SHP77 treated with DMSO at 0.1 percent for 48 hours (cell line): ENCODE results near the gene TBCEL.
A peak's percentile ranks its signal among the peaks of the same experiment; 100 is the strongest.
"Not testable (repeated sequence)": the region's sequence is repeated elsewhere in the genome, so short reads cannot be mapped to it uniquely, and the experiment has no call there.

Source experiments
- DNase-seq: peaks from one replicate; lab custom pipeline; 2025; lab: John Stamatoyannopoulos, UW

TBCEL gene, protein sequence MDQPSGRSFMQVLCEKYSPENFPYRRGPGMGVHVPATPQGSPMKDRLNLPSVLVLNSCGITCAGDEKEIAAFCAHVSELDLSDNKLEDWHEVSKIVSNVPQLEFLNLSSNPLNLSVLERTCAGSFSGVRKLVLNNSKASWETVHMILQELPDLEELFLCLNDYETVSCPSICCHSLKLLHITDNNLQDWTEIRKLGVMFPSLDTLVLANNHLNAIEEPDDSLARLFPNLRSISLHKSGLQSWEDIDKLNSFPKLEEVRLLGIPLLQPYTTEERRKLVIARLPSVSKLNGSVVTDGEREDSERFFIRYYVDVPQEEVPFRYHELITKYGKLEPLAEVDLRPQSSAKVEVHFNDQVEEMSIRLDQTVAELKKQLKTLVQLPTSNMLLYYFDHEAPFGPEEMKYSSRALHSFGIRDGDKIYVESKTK

GRCh38 chr11:121023848-121024751 is at the start of gene TBCEL:
TBCEL (plus strand) TSS chr11:121024102; CDS start chr11:121045691, 21,589 bp downstream.
- DNase-seq, result peak; percentile 59

GRCh38 chr11:120974466-120974865 is 49.4 kb upstream of the TBCEL start:
- DNase-seq, result no peak

- DNase-seq, result no peak
Measured at GRCh38 chr11:120974965-120975364, 48.9 kb upstream of the TBCEL start.

DNA sequence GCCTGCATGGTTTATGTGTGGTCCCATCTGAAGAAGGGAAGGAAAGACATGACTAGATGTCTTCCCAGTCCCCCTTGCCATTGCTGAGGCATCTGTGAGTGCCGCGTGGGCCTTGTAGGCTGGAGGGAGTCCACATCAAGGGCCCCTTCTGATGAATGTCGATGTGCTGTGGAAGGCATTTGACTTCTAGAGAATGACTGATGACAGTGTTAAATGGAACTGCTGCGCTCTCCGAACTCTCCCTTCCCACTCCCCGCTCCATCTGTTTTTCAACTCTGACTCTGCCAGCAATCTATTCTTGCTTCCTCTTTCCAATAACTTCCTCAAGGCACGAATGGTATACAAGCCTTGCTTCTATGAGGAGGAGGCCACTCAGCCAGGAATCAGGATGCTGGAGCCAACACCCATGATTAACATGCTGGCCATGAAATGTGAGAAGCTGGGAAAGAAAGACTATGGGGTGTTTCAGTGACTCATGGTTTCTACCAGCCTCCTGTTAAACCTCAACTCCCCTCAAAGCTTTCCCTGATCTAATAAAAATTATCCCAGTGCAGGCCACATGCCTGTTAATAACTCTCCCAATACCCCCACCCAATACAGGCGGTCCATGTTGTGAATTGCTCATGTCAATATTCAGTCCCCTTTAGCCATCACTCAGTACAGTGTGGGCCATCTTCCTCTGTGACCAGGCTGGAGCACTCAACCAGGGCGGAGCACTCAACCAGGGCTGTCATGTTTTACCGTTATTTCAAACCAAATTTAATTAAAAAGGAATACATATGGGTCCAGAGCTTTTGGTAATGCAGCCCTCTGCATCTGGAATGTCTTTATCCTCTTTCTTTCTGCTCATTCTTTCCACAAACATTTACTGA is 46.4 kb upstream of the TBCEL start:
- DNase-seq, result no peak

DNA sequence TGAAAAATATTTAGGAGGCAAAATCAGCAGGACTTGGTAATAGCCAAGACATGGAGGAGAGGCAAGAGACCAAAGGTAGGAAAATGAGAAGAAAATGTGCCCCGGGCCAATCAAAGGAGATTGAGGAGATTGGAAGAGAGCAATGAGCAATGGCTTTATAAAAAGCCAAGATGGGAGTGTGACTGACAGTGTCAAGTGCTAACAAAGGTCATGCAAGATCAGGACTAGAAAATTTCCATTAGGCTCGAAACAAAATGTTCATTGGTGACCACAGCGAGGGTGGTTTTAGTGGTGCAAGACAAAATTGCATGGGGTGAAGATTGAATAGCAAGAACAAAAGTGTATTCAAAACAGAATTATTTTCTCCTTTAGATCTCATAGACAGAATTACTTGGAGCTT is 45.2 kb upstream of the TBCEL start:
- DNase-seq, result no peak

- DNase-seq, result no peak
Measured at GRCh38 chr11:120985718-120986569, 38.0 kb upstream of the TBCEL start.

GRCh38 chr11:120988603-120989002 is 35.3 kb upstream of the TBCEL start:
- DNase-seq, result no peak

GRCh38 chr11:120991830-120992686 is 31.8 kb upstream of the TBCEL start:
- DNase-seq, result no peak

GRCh38 chr11:120994091-120994859 is 29.6 kb upstream of the TBCEL start:
- no peak for DNase-seq

DNA sequence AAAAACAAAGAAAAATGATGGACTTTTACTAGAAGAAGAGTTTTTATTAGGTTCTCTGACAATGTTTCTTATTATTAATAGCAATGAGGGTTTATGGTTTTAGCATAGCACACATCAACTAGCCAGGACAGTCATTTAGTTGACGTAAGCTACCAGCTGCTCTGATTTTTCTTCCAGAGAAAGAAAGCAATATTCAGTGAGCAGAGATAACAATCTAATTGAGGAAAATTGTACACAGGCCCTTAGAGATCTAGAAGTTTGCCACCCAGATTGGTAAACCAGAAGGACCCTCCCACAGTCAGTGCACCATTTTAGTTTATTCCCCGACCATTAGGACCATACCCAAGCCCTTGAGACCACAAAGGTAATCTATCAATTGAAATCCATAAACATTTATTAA is 28.7 kb upstream of the TBCEL start:
- DNase-seq, result no peak

- no peak for DNase-seq
Measured at GRCh38 chr11:120996973-120997372, 26.9 kb upstream of the TBCEL start.

DNA sequence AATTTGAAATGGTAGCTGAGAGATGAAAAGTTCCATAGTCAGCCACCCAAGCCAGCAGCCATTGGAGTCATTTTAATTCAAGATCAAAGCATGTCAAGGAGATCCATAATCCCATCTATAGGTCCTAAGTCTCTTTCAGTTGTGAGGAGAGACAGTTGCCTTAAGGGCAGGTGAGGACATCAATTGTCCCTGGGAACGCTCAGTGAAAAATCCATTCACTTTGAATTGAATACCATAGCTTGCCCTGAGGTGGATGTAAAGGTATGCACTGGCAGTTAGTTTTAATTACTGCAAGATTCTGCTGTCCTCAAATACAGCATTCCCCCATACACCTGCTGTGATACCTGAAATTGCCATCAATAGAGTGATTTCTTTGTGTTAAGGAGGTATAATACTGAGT is 25.3 kb upstream of the TBCEL start:
- DNase-seq, result no peak

- DNase-seq, result no peak
Measured at GRCh38 chr11:121004206-121004840, 19.6 kb upstream of the TBCEL start.

DNA sequence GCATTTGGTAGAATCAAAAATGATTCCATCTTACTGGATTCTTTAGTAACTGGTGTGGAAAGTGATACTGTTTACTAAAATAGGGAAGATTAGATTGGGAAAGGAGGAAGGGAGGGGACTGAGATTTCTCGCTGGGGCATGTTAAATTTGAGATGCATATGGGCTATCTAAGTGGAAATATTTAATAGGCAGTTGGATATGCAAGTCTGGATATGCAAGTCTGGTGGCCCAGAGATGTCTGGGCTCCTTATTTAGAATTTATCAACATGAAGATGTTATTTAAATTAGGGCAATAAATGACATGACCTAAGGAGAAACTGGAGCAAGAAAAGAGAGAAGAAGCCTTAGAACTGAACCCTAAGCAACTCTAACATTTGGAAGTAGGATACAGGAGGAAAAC is 17.0 kb upstream of the TBCEL start:
- no peak for DNase-seq

GRCh38 chr11:121008551-121008950 is 15.4 kb upstream of the TBCEL start:
- DNase-seq, result no peak

- no peak for DNase-seq
Measured at GRCh38 chr11:121012091-121012490, 11.8 kb upstream of the TBCEL start.

DNA sequence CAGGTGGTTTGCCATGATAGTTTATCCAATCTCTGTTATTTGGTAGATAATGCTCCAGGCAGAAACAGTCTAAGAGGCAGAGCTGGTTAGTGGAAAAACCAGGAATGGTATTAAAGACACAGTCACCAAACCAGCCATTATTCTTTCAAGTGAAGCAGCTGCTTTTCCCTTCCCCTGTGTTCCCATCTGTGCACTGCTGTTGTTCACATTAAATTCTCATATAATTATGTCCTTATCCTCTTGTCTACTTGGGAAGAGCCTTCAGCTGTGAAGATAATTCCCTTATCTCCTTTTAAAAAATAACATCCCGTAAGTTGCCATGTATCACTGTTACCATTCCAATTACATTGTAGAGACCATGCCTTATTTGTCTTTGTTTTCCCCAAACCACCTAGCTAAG is 5.2 kb upstream of the TBCEL start:
- no peak for DNase-seq

GRCh38 chr11:121021718-121022117 is 2.2 kb upstream of the TBCEL start:
- not testable (repeated sequence) for DNase-seq

- no peak for DNase-seq
Measured at GRCh38 chr11:121024989-121025388, 1.1 kb downstream of the TBCEL start.
